H1 (cell line): Measurements from ENCODE around the gene TAS2R19.
"Not testable (repeated sequence)": the region's sequence is repeated elsewhere in the genome, so short reads cannot be mapped to it uniquely, and the experiment has no call there.

Source experiments
- BRCA1 ChIP-seq: IDR thresholded peaks from 2 replicates; pipeline ENCODE4 v1.6.1; 2012; ENCODE audit warnings: low read depth, low read length, improper control_type of control experiment
- EZH2 ChIP-seq: fragments of 200-600 bp; sonication (generic); IDR thresholded peaks from 2 replicates; pipeline ENCODE4 v1.7.1; 2012; ENCODE audit warnings: low read depth, mild to moderate bottlenecking, moderate library complexity, low read length, inconsistent platforms; ENCODE audit not compliant: severe bottlenecking
- JUND ChIP-seq: IDR thresholded peaks from 2 replicates; pipeline ENCODE4 v1.6.1; 2011; ENCODE audit warnings: mild to moderate bottlenecking, improper control_type of control experiment, low read length
- KDM1A ChIP-seq: fragments of 200-600, 300-600 bp; sonication (generic); IDR thresholded peaks from 2 replicates; pipeline ENCODE4 v1.7.1; 2016; ENCODE audit warnings: mild to moderate bottlenecking, low read length, borderline replicate concordance
- MAFK ChIP-seq: IDR thresholded peaks from 2 replicates; pipeline ENCODE4 v1.6.1; 2012; ENCODE audit warnings: low read depth, mild to moderate bottlenecking, improper control_type of control experiment, low read length
- POLR2A ChIP-seq, 2 experiments: IDR thresholded peaks; 1 replicate in 1 of 2; 2 replicates in 1 of 2; pipeline ENCODE4 v1.6.1; 2011; ENCODE audit warnings: low read depth in 2 of 2, low read length in 2 of 2, mild to moderate bottlenecking in 2 of 2; ENCODE audit errors: control extremely low read depth in 1 of 2
- SP4 ChIP-seq: IDR thresholded peaks from 2 replicates; pipeline ENCODE4 v1.6.1; 2012; ENCODE audit warnings: low read length, inconsistent platforms
- TF ChIP-seq, protein P1 (sequence below), 3 experiments: IDR thresholded peaks; 1 replicate in 2 of 3; 2 replicates in 1 of 3; pipeline versions ENCODE4 v1.5.1 to v1.6.1; 2011; ENCODE audit warnings: low read length in 3 of 3, mild to moderate bottlenecking in 3 of 3, inconsistent platforms in 2 of 3, low read depth in 1 of 3, moderate library complexity in 1 of 3; ENCODE audit not compliant: insufficient read depth in 1 of 3; ENCODE audit errors: control extremely low read depth in 1 of 3

DNA sequence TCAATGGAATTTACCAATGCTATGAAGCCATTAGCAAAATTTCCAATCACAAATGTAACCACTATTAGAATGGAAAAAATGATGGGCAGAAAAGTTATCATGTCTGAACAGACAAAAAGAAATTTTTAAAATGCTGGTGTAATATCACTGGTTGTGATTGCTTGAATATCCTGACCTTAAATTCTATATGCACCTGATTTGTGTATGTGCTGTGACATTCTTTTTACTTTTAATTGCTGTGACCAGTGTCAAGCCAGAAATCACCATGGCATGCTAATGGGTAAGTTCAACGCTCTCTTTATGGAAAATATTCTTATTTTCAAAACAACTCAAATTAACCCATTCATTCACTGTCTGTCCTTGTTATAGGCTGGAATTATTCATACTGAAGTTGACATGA is 39.8 kb upstream of the TAS2R19 start, which contains the start of gene TAS2R46:
- TF ChIP-seq, protein P1, sequence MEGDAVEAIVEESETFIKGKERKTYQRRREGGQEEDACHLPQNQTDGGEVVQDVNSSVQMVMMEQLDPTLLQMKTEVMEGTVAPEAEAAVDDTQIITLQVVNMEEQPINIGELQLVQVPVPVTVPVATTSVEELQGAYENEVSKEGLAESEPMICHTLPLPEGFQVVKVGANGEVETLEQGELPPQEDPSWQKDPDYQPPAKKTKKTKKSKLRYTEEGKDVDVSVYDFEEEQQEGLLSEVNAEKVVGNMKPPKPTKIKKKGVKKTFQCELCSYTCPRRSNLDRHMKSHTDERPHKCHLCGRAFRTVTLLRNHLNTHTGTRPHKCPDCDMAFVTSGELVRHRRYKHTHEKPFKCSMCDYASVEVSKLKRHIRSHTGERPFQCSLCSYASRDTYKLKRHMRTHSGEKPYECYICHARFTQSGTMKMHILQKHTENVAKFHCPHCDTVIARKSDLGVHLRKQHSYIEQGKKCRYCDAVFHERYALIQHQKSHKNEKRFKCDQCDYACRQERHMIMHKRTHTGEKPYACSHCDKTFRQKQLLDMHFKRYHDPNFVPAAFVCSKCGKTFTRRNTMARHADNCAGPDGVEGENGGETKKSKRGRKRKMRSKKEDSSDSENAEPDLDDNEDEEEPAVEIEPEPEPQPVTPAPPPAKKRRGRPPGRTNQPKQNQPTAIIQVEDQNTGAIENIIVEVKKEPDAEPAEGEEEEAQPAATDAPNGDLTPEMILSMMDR (IDR thresholded peaks at IDR 0.05; ENCODE audit: control extremely low read depth in 1 of 3, insufficient read depth in 1 of 3, low read depth in 1 of 3, low read length in 3 of 3) = not testable (repeated sequence)
- TF ChIP-seq MAFK; POLR2A (IDR thresholded peaks at IDR 0.05; ENCODE audit: control extremely low read depth in 1 of 2, low read depth in 2 of 2, low read length in 2 of 2); SP4; KDM1A; BRCA1; JUND; EZH2: not testable (repeated sequence)
